ENCODE results near the gene DCLK2.

DCLK2 gene

GRCh38 chr4:150240011-150240410 is 161.8 kb downstream of the DCLK2 start:
- no peak for DNase-seq (ENCODE audit: low spot score)

- DNase-seq (ENCODE audit: low spot score): peak; percentile 57
Observed at GRCh38 chr4:150242820-150243458, 164.7 kb downstream of the DCLK2 start.

GRCh38 chr4:150243932-150244331 is 165.7 kb downstream of the DCLK2 start:
- DNase-seq (ENCODE audit: low spot score): no peak

- DNase-seq (ENCODE audit: low spot score): no peak
Observed at GRCh38 chr4:150244600-150244999, 166.4 kb downstream of the DCLK2 start.

GRCh38 chr4:150247184-150247583 is 168.9 kb downstream of the DCLK2 start:
- no peak for DNase-seq (ENCODE audit: low spot score)

GRCh38 chr4:150248181-150248580 is 169.9 kb downstream of the DCLK2 start:
- DNase-seq (ENCODE audit: low spot score): no peak

- no peak for DNase-seq (ENCODE audit: low spot score)
Observed at GRCh38 chr4:150250293-150250997, 172.2 kb downstream of the DCLK2 start.

GRCh38 chr4:150250998-150251651 is 172.9 kb downstream of the DCLK2 start:
- no peak for DNase-seq (ENCODE audit: low spot score)

- DNase-seq (ENCODE audit: low spot score): no peak
Observed at GRCh38 chr4:150251752-150252190, 173.5 kb downstream of the DCLK2 start.

- no peak for DNase-seq (ENCODE audit: low spot score)
Observed at GRCh38 chr4:150252306-150252705, 174.1 kb downstream of the DCLK2 start.

GRCh38 chr4:150252741-150253140 is 174.5 kb downstream of the DCLK2 start:
- DNase-seq (ENCODE audit: low spot score): no peak

GRCh38 chr4:150253416-150253815 is 175.2 kb downstream of the DCLK2 start:
- no peak for DNase-seq (ENCODE audit: low spot score)

GRCh38 chr4:150253965-150254630 is 175.9 kb downstream of the DCLK2 start:
- DNase-seq (ENCODE audit: low spot score): no peak

- no peak for DNase-seq (ENCODE audit: low spot score)
Observed at GRCh38 chr4:150255610-150256224, 177.5 kb downstream of the DCLK2 start.

- no peak for DNase-seq (ENCODE audit: low spot score)
Observed at GRCh38 chr4:150256225-150256620, 178.0 kb downstream of the DCLK2 start.

GRCh38 chr4:150256841-150257730 is 178.8 kb downstream of the DCLK2 start:
- peak; percentile 57 for DNase-seq (ENCODE audit: low spot score)

- no peak for DNase-seq (ENCODE audit: low spot score)
Observed at GRCh38 chr4:150258569-150258968, 180.3 kb downstream of the DCLK2 start.

- no peak for DNase-seq (ENCODE audit: low spot score)
Observed at GRCh38 chr4:150259861-150260567, 181.8 kb downstream of the DCLK2 start.

- no peak for DNase-seq (ENCODE audit: low spot score)
Observed at GRCh38 chr4:150261571-150261970, 183.3 kb downstream of the DCLK2 start.

GRCh38 chr4:150262611-150263010 is 184.4 kb downstream of the DCLK2 start:
- no peak for DNase-seq (ENCODE audit: low spot score)
